ENCODE data around the gene AKTIP. TPM values are rescaled to one million over a fixed set of nuclear protein-coding genes. Genes with fewer than 3 reads are reported as not detected.

The AKTIP gene
- polyA plus RNA-seq, 1 donor = 31.3 TPM

DNA sequence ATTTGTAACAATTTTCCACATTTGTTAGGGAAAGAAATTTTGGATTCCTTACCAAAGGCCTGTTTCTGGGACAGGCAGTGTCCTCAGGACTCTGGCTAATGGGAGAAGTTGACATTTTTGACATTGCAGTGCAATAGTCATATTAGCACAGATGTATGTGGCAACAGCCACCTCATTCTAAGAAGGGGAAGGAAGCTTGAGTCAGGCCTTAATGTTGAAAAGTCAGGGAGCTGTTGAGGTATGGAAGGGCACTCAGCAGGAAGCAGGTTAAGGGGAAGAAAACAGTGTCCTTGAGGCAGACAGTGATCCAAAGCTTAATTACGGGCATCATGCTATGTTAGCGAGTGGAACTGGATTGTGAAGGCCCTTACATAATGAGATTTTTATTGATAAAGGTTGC lies 20.9 kb downstream of the AKTIP start:
- Histone ChIP-seq H3K4me1 (ENCODE audit: control insufficient read depth, insufficient read depth, low read length) (no peaks in the 10 kb centered on the region), H3K9me3 (ENCODE audit: control insufficient read depth, low read depth, low read length) (no peaks in the 10 kb centered on the region), H3K4me3 (ENCODE audit: low read length) (no peak overlapping the region), H3K36me3 (ENCODE audit: control insufficient read depth, insufficient read depth, low read length) (peaks cover 53% of the 10 kb centered on the region), H3K27me3 (ENCODE audit: control insufficient read depth, insufficient read depth, low read length) (no peaks in the 10 kb centered on the region), H3K27ac (ENCODE audit: low read length) (no peak overlapping the region)
- DNase-seq = no peak
- no CpG with 5 or more reads among the region's 2 CpGs for WGBS (ENCODE audit: insufficient coverage, low lambda C conversion rate)

DNA sequence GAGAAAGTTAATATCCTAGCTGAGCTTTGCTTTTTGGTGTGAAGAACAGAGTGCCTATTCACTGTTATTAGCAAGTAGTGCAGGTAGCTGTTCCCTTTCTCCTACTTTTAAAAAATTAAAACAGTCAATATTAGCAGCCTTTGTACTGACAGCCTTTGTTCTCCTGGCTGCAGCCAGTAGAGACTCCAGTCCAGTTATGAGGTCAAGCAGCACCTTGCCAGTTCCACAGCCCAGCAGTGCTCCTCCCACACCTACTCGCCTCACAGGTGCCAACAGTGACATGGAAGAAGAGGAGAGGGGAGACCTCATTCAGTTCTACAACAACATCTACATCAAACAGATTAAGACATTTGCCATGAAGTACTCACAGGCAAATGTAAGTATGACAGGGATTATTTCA lies 22.6 kb downstream of the AKTIP start:
- no CpG with 5 or more reads among the region's 1 CpG for WGBS (ENCODE audit: insufficient coverage, low lambda C conversion rate)

DNA sequence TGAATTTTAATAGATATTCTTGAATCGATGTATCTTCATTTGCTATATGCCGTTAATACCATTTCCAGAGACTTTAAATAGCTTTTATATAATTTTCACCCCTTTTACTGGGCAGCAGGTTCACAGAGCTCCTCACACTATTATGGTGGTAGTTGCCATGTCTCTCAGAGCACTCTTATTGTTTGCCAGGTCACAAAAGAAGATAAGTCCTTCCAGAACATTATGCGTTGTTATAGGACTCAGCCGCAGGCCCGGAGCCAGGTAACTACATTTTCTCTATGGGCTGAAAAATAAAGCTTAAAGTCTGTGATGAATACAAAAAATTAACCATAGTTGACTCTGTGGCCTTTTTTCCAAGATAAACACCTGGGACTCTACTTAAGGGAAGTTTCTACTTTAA lies 24.0 kb downstream of the AKTIP start:
- 93% methylated on average over 3 of the region's 5 CpGs for WGBS (ENCODE audit: insufficient coverage, low lambda C conversion rate)
- Histone ChIP-seq H3K4me1 (ENCODE audit: control insufficient read depth, insufficient read depth, low read length) (no peaks in the 10 kb centered on the region), H3K4me3 (ENCODE audit: low read length) (no peak overlapping the region), H3K27me3 (ENCODE audit: control insufficient read depth, insufficient read depth, low read length) (no peaks in the 10 kb centered on the region), H3K27ac (ENCODE audit: low read length) (no peak overlapping the region), H3K9me3 (ENCODE audit: control insufficient read depth, low read depth, low read length) (no peaks in the 10 kb centered on the region), H3K36me3 (ENCODE audit: control insufficient read depth, insufficient read depth, low read length) (peaks cover 51% of the 10 kb centered on the region)
- DNase-seq = no peak

More for the DNA sequence above, 22.6 kb downstream of the AKTIP start:
- H3K4me1 ChIP-seq (ENCODE audit: control insufficient read depth, insufficient read depth, low read length) = no peaks in the 10 kb centered on the region
- peaks cover 48% of the 10 kb centered on the region for H3K36me3 ChIP-seq (ENCODE audit: control insufficient read depth, insufficient read depth, low read length)
- no peak overlapping the region for H3K27ac ChIP-seq (ENCODE audit: low read length)
- no peaks in the 10 kb centered on the region for H3K9me3 ChIP-seq (ENCODE audit: control insufficient read depth, low read depth, low read length)
- no peak overlapping the region for H3K4me3 ChIP-seq (ENCODE audit: low read length)
- DNase-seq = no peak
- H3K27me3 ChIP-seq (ENCODE audit: control insufficient read depth, insufficient read depth, low read length) = no peaks in the 10 kb centered on the region

DNA sequence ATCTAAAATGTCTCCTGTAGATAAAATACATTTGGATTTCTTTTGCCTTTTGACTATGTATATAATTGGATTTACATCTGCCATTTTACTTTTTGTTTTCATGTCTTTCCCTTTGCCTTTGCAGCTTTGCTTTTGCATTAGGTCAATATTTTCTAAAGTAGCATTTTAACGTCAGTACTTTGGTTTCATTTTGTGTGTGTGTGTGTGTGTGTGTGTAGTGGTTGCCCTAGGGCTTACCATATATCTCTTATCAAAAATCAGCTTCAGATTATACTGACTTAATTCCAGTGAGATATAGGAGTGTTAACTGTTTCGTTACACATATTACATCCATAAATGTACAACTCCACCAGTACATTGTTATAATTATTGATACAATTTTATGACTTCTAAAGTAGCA lies 26.1 kb downstream of the AKTIP start:
- Histone ChIP-seq H3K4me1 (ENCODE audit: control insufficient read depth, insufficient read depth, low read length) (no peaks in the 10 kb centered on the region), H3K36me3 (ENCODE audit: control insufficient read depth, insufficient read depth, low read length) (peaks cover 50% of the 10 kb centered on the region), H3K4me3 (ENCODE audit: low read length) (no peak overlapping the region), H3K27me3 (ENCODE audit: control insufficient read depth, insufficient read depth, low read length) (no peaks in the 10 kb centered on the region), H3K9me3 (ENCODE audit: control insufficient read depth, low read depth, low read length) (no peaks in the 10 kb centered on the region), H3K27ac (ENCODE audit: low read length) (no peak overlapping the region)
- no peak for DNase-seq
- WGBS (ENCODE audit: insufficient coverage, low lambda C conversion rate) = no CpG with 5 or more reads among the region's 2 CpGs

DNA sequence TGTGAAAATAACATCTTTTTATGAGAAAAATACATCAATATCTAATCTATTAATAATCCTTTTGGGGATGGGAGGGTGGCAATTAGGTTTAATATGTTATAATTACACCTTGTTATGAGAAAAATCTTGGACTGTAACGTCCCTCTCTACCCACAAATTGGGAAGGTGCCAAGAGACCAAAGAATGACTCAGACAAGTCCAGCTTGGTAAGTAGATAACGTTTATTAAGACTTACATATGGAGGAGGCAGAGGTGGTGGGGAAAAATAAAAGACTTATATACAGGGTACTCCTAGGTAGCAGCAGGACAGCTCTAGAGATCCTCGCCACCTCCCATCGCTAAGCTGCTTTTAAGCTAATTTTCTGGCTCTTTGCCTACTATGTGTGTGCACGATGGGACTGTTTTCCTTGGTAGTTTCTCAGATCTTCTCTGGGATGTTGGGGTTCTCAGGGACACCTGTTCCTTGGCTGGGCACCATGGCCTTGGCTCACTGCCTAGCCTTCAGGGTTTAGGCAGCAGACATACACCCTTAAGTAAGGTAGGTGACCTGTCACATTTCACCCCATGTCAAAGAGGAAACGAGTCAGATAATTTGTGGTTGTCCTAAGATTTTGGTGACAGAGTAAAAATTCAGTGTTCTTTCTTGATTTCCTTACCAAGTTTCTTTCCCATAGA lies 37.3 kb downstream of the AKTIP start:
- Histone ChIP-seq H3K27me3 (ENCODE audit: control insufficient read depth, insufficient read depth, low read length) (no peaks in the 10 kb centered on the region), H3K9me3 (ENCODE audit: control insufficient read depth, low read depth, low read length) (no peaks in the 10 kb centered on the region), H3K4me3 (ENCODE audit: low read length) (no peak overlapping the region), H3K36me3 (ENCODE audit: control insufficient read depth, insufficient read depth, low read length) (peaks cover 58% of the 10 kb centered on the region), H3K27ac (ENCODE audit: low read length) (no peak overlapping the region), H3K4me1 (ENCODE audit: control insufficient read depth, insufficient read depth, low read length) (no peaks in the 10 kb centered on the region)
- WGBS (ENCODE audit: insufficient coverage, low lambda C conversion rate) = 75% methylated on average over 2 of the region's 6 CpGs
- DNase-seq = no peak

DNA sequence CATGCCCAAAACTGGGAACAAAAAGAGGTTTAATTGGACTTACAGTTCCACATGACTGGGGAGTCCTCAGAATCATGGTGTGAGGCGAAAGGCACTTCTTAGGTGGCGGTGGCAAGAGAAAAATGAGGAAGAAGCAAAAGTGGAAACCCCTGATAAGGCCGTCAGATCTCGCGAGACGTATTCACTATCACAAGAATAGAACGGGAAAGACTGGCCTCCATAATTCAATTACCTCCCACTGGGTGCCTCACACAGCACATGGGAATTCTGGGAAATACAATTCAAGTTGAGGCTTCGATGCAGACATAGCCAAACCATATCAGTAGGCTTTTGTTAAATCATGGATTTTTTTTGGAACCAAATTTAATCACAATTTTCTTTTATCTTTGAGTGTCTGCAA lies 44.4 kb downstream of the AKTIP start:
- peaks cover 68% of the 10 kb centered on the region for H3K36me3 ChIP-seq (ENCODE audit: control insufficient read depth, insufficient read depth, low read length)

DNA sequence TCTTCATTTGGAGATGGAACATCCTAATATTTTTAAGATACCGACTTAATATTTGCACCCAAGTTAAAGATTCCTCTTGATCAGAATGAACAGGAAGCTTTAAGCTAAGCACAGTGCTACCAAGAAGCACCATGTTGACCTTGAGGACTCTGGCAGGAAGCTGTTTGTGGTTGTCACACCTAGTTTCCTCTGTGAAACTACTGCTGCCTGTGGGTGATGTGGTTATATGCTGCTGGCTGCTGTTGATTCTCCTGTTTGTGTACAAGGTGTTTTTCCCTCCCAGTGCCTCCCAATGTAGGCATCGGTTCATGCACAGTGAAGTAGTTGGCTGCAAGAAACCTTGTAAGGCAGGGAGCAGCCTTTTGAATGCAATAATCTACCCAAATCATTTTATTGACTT lies 45.3 kb downstream of the AKTIP start:
- no peak overlapping the region for H3K27ac ChIP-seq (ENCODE audit: low read length)

More for the DNA sequence above, 44.4 kb downstream of the AKTIP start:
- Histone ChIP-seq H3K4me3 (ENCODE audit: low read length) (no peak overlapping the region), H3K4me1 (ENCODE audit: control insufficient read depth, insufficient read depth, low read length) (no peaks in the 10 kb centered on the region), H3K9me3 (ENCODE audit: control insufficient read depth, low read depth, low read length) (no peaks in the 10 kb centered on the region), H3K27me3 (ENCODE audit: control insufficient read depth, insufficient read depth, low read length) (no peaks in the 10 kb centered on the region), H3K27ac (ENCODE audit: low read length) (no peak overlapping the region)
- no peak for DNase-seq
- no CpG with 5 or more reads among the region's 8 CpGs for WGBS (ENCODE audit: insufficient coverage, low lambda C conversion rate)

DNA sequence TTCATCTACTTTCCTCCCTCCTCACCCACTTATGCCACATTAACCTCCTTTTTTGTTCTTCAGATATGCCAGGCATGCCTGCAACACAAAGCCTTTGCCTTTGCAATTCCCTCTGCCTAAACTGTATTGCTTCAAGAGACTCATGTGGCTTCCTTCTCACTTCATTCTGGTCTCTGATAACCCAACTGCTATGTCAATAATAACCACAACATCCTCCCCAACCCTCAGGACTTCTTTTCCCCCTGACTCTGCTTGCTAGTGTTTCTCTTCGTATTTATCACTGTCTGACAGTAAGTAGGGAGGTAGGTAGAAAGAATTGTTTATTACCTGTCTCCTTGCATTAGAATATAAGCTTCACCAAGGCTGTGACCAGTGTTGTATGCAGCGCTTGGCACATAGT lies 46.4 kb downstream of the AKTIP start:
- DNase-seq = peak in 1 of 2 donors; percentile 17
- no peak overlapping the region for H3K4me3 ChIP-seq (ENCODE audit: low read length)
- peaks cover 61% of the 10 kb centered on the region for H3K36me3 ChIP-seq (ENCODE audit: control insufficient read depth, insufficient read depth, low read length)
- no peaks in the 10 kb centered on the region for H3K27me3 ChIP-seq (ENCODE audit: control insufficient read depth, insufficient read depth, low read length)
- no peaks in the 10 kb centered on the region for H3K9me3 ChIP-seq (ENCODE audit: control insufficient read depth, low read depth, low read length)
- no peaks in the 10 kb centered on the region for H3K4me1 ChIP-seq (ENCODE audit: control insufficient read depth, insufficient read depth, low read length)
- WGBS (ENCODE audit: insufficient coverage, low lambda C conversion rate) = no CpG with 5 or more reads among the region's 2 CpGs
- no peak overlapping the region for H3K27ac ChIP-seq (ENCODE audit: low read length)

More for the DNA sequence above, 45.3 kb downstream of the AKTIP start:
- H3K36me3 ChIP-seq (ENCODE audit: control insufficient read depth, insufficient read depth, low read length) = peaks cover 64% of the 10 kb centered on the region
- DNase-seq = peak in 1 of 2 donors; percentile 6
- H3K4me3 ChIP-seq (ENCODE audit: low read length) = no peak overlapping the region
- no peaks in the 10 kb centered on the region for H3K9me3 ChIP-seq (ENCODE audit: control insufficient read depth, low read depth, low read length)
- WGBS (ENCODE audit: insufficient coverage, low lambda C conversion rate) = no CpG with 5 or more reads among the region's 2 CpGs
- H3K27me3 ChIP-seq (ENCODE audit: control insufficient read depth, insufficient read depth, low read length) = no peaks in the 10 kb centered on the region
- H3K4me1 ChIP-seq (ENCODE audit: control insufficient read depth, insufficient read depth, low read length) = no peaks in the 10 kb centered on the region

DNA sequence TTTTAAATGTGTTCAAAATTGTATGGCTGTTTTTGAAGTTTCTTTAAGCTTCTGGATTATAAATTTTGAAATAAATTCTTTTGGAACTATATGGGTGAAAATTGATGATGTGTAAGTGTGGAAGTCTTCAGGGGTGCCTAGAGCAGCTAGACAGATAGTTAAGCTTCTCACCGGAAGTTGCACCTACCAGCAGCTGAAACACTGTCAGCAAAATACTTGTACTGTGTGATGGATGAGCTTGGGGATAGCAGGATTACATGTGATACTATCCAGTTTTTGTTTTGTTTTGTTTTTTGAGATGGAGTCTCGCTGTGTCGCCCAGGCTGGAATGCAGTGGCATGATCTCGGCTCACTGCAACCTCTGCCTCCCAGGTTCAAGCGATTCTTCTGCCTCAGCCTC lies 49.1 kb downstream of the AKTIP start:
- WGBS (ENCODE audit: insufficient coverage, low lambda C conversion rate) = no CpG with 5 or more reads among the region's 5 CpGs
- H3K36me3 ChIP-seq (ENCODE audit: control insufficient read depth, insufficient read depth, low read length) = peaks cover 48% of the 10 kb centered on the region
- no peaks in the 10 kb centered on the region for H3K4me1 ChIP-seq (ENCODE audit: control insufficient read depth, insufficient read depth, low read length)
- no peaks in the 10 kb centered on the region for H3K27me3 ChIP-seq (ENCODE audit: control insufficient read depth, insufficient read depth, low read length)
- no peak for DNase-seq
- H3K4me3 ChIP-seq (ENCODE audit: low read length) = no peak overlapping the region
- no peaks in the 10 kb centered on the region for H3K9me3 ChIP-seq (ENCODE audit: control insufficient read depth, low read depth, low read length)
- no peak overlapping the region for H3K27ac ChIP-seq (ENCODE audit: low read length)

DNA sequence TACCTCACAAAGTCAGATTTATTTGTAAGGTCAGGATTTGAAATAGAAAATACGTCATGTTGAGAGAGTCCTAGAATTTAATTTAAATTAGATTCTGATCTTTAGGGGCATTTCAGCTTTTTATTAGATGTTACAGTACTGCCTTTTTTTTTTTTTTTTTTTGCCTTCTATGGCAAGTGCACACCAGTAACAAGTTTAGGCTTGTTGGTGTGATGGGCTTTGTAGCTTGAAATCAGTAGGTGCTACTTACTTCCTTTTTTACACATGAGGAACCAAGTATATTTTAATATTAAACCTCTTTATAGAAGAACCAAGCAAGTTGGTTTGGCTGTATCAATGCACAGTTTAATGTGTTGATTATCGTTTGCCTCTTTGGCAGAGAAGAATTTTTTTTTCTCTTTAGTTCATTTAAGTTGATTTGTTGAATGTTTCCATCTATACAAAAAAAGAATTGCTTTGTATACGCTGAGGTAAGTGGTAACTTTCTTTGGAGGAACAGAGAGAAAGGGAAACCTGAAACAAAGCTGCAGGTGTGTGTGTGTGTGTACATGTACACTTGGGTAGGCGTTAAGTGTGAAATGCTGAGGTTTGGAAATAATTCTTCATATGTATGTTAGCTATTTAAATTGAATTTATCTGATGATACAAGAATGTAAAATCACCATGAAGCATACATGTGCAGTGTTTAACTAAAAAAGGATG lies 53.0 kb downstream of the AKTIP start:
- H3K4me3 ChIP-seq (ENCODE audit: low read length) = no peak overlapping the region
- 100% methylated on average over 4 of the region's 4 CpGs for WGBS (ENCODE audit: insufficient coverage, low lambda C conversion rate)
- no peak for DNase-seq
- H3K4me1 ChIP-seq (ENCODE audit: control insufficient read depth, insufficient read depth, low read length) = no peaks in the 10 kb centered on the region
- H3K27ac ChIP-seq (ENCODE audit: low read length) = no peak overlapping the region
- no peaks in the 10 kb centered on the region for H3K27me3 ChIP-seq (ENCODE audit: control insufficient read depth, insufficient read depth, low read length)
- H3K36me3 ChIP-seq (ENCODE audit: control insufficient read depth, insufficient read depth, low read length) = peaks cover 32% of the 10 kb centered on the region
- H3K9me3 ChIP-seq (ENCODE audit: control insufficient read depth, low read depth, low read length) = no peaks in the 10 kb centered on the region

DNA sequence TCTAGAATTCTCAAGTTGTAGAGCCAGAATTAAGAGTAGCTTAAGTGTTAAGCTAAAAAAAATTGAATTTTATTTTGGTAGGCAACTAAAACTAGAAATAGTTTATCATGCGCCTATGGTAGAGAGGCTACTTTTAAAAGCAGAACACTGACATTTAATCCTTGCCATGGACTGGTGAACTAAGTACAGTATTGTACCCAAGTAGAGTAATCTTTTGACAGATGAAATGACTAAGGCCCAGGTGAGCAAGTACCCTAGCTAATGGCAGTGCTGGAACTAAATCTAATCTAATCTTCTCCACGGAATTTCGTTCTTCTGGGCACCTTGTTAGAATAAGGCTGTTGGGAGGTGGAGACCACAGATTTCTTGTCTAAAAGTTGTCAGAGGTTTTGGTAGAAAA lies 56.9 kb downstream of the AKTIP start:
- Histone ChIP-seq H3K9me3 (ENCODE audit: control insufficient read depth, low read depth, low read length) (no peaks in the 10 kb centered on the region), H3K27me3 (ENCODE audit: control insufficient read depth, insufficient read depth, low read length) (no peaks in the 10 kb centered on the region), H3K27ac (ENCODE audit: low read length) (no peak overlapping the region), H3K36me3 (ENCODE audit: control insufficient read depth, insufficient read depth, low read length) (peaks cover 30% of the 10 kb centered on the region), H3K4me3 (ENCODE audit: low read length) (no peak overlapping the region), H3K4me1 (ENCODE audit: control insufficient read depth, insufficient read depth, low read length) (no peaks in the 10 kb centered on the region)
- no peak for DNase-seq
- WGBS (ENCODE audit: insufficient coverage, low lambda C conversion rate) = no CpG with 5 or more reads among the region's 3 CpGs

Data from large intestine (tissue), 3 donors.